ENCODE results near the gene RAB44.

RAB44 gene

DNA sequence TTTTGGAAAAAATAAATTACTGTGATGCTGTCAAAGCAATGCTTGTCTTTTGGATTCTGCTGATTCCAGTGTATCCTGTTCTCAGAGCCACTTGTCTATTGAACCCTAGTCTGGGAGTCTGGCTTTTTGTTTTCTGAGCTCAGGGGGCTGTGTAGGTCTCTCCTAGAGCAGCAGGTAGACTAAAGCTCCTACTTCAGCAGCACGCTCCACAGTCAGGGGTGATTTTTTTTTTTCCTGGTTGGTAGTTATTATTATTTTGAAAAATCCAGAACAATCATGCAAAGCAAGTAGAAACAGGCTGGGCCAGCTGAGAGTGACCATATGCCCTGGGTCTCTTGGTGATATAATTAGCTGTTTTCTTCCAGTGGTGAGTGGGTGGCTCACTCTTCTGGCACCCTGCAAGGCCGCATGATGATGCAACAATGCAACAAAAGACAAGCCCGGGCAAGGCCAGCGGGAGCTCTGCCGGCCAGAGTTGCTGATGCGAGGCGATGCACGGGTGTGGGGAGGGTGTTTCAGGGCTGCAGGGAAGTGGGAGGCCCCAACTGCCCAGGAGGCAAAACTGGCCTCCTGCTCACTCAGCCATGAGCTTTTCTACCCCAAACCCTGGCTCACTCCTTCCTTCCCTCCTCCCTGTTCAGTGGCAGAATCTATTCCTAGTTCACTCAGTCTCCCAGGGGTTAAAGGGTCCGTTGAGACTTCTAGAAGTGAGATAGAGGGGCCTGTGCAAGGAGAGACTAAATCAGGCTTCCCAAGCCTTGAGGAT, 30.6 kb upstream of the RAB44 start:
- DNase-seq (ENCODE audit: low read depth): peak; percentile 98

DNA sequence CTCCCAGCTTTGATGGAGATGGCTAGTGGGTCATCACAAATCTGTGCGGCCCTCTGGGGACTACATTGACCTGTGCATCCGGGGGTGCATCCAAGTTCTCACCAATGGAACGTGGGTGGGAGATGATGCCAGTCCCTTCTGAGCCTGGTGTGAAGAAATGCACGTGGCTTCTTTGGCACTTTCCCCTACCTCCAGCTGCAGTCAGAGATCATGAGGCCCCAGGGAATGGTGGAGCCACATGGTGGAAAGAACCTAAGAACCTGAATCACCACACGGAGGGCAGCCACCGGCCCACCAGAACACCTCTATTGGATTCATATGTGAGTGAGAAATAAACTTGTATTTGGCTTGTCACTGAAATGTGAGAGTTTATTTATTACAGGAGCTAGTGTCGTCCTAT, 29.0 kb upstream of the RAB44 start:
- no peak for DNase-seq (ENCODE audit: low read depth)

DNA sequence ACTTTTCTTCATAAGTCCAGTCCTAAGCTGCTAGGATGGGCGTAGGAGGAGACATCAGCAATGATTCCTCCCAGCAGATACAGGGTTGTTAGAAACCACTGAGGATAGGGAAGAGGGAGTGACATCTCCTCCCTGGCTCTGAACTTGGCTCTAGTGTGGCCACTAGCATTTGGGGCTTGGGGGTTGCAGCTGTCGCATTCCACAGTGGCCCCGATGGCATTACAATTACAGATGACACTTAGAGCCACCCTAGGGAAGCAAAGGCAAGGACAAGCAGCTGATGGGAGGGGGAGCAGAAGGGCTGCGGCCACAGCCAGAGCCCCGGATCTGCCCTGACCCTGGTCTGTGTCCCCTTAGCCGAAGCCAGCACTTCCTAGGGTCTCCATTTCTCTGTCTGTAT, 28.6 kb upstream of the RAB44 start:
- DNase-seq (ENCODE audit: low read depth): no peak

DNA sequence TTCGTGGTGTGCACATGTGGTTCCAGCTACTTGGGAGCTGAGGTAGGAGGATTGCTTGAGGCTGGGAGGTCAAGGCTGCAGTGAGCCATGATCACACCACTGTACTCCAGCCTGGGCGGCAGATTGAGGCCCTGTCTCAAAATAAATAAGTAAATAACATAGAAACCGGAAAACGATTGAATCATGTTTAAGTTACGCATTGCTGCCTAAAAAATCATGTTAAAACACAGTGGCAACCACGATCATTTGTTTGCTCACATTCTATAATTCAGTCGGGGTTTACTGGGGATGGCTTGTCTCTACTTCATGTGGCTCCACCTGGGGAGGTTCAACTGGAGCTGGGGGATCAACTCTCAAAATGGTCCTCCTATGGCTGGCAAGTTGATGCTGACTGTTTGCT, 27.4 kb upstream of the RAB44 start:
- no peak for DNase-seq (ENCODE audit: low read depth)

DNA sequence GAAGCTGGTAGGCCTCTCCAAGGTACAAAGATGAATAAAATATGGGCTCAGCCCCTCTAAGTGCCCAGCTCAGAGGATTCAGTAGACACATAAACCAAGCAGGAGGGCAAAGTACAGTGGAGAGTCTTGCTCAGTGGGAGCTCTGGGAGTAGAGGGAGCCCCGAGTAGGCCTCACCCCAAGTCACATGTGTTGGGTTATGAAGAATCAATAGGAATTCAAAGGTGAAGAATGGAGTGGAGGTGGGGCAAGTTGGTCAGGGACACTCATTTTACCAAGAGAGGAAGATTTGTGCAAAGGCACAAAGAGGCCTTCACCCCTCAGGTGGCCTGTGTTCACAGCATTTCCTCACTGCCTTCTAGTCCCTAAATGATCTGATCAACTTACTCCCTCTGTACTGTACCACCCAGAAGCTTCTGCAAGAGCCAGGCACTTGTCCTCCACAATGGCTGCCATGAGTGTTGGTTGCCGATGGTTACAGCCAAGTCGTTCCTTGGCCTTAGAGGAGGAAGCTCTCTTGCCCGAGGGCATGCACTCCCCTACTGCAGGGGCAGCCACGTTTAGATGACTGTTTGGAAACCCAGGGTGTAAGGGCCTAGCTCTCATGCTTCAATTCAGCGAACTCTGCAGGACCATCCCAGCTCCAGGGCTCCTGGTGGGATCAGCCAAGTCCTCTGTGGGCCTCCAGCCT, 25.8 kb upstream of the RAB44 start:
- no peak for DNase-seq (ENCODE audit: low read depth)

DNA sequence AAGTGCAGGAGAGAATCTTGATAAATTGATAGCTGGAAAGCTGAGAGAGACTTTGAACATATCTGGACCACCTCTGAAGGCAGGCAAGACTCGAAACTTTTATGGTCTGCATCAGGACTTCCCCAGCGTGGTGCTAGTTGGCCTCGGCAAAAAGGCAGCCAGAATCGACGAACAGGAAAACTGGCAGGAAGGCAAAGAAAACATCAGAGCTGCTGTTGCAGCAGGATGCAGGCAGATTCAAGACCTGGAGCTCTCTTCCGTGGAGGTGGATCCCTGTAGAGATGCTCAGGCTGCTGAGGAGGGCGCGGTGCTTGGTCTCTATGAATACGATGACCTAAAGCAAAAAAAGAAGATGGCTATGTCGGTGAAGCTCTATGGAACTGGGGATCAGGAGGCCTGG, 23.7 kb upstream of the RAB44 start:
- DNase-seq (ENCODE audit: low read depth): no peak

DNA sequence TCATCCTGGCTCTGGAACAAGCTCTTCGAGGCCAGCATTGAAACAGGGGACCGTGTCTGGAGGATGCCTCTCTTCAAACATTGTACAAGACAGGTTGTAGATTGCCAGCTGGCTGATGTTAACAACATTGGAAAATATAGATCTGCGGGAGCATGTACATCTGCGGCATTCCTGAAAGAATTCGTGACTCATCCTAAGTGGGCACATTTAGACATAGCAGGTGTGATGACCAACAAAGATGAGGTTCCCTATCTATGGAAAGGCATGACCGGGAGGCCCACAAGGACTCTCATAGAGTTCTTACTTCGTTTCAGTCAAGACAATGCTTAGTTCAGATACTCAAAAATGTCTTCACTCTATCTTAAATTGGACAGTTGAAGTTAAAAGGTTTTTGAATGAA, 22.7 kb upstream of the RAB44 start:
- DNase-seq (ENCODE audit: low read depth): no peak

DNA sequence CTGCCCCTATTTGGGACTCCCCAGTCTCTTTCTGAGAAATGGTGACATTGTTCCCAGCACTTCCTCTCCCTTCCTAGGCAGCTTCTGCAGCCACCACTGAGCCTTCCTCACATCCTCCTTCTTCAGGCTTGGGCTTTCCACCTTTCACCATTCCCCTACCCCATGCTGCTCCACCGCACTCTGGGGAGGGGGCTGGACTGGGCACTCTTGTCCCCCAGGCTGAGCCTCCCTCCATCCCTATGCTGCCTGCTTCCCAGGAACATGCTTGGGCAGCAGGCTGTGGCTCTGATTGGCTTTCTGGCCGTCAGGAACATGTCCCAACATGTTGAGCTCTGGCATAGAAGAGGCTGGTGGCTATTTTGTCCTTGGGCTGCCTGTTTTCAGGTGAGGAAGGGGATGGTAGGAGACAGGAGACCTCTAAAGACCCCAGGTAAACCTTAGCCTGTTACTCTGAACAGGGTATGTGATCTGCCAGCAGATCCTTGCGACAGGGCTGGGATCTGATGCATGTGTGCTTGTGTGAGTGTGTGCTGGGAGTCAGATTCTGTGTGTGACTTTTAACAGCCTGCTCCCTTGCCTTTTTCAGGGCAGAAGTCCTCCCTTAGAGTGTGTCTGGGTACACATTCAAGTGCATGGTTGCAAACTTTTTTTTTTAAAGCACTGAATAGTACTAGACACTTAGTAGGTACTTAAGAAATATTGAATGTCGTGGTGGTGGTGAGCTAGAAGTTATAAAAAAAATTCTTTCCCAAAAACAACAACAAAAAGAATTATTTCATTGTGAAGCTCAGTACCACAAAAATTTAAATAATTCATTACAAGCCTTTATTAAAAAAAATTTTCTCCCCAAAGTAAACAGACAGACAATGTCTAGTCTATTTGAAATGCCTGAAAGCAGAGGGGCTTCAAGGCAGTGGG, 21.2 kb upstream of the RAB44 start:
- peak; percentile 60 for DNase-seq (ENCODE audit: low read depth)

DNA sequence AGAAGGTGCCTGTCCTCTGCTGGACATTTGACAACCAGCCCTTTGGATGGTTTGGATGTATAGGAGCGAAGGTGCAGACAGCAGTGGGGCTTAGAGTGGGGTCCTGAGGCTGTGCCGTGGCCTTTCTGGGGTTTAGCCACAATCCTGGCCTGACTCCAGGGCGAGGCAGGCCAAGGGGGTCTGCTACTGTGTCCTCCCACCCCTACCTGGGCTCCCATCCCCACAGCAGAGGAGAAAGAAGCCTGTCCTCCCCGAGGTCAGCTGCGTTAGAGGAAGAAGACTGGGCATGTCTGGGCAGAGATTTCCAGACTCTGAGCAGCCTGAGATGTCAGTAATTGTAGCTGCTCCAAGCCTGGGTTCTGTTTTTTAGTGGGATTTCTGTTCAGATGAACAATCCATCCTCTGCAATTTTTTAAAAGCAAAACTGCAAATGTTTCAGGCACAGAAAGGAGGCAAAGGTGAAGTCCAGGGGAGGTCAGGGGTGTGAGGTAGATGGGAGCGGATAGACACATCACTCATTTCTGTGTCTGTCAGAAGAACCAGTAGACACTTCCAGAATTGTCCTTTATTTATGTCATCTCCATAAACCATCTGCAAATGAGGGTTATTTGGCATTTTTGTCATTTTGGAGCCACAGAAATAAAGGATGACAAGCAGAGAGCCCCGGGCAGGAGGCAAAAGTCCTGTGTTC, 20.4 kb upstream of the RAB44 start:
- DNase-seq (ENCODE audit: low read depth): peak; percentile 54

DNA sequence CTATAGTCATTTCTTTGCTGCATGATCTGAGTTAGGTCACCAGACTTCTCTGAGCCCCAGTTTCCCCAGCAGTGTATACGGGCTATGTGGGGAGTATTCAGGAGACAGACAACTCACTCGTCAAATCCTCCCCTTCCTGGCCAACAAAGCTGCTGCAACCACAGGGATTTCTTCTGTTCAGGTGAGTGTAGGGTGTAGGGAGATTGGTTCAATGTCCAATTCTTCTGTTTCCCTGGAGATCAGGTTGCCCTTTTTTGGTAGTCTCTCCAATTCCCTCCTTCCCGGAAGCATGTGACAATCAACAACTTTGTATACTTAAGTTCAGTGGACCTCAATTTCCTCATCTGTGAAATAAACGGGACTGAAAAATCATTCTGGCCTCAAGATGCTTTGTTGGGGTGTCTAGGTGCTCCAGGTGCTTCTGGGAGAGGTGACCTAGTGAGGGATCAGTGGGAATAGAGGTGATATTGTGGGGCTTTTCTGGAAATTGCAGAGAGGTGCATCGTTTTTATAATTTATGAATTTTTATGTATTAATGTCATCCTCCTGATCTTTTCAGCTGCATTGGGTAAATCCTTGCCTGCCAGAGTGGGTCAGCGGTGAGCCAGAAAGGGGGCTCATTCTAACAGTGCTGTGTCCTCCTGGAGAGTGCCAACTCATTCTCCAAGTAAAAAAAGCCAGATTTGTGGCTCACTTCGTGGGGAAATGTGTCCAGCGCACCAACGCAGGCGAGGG, 19.7 kb upstream of the RAB44 start:
- DNase-seq (ENCODE audit: low read depth): no peak

DNA sequence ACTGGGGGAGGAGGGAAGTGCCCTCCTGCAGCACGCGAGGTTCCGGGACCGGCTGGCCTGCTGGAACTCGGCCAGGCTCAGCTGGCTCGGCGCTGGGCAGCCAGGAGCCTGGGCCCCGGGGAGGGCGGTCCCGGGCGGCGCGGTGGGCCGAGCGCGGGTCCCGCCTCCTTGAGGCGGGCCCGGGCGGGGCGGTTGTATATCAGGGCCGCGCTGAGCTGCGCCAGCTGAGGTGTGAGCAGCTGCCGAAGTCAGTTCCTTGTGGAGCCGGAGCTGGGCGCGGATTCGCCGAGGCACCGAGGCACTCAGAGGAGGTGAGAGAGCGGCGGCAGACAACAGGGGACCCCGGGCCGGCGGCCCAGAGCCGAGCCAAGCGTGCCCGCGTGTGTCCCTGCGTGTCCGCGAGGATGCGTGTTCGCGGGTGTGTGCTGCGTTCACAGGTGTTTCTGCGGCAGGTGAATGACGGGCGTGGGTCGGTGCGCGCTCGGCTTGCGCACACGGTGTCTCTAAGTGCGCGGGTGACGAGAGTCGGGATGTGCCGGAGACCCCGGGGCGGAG, 19.1 kb upstream of the RAB44 start, which contains the start of gene CDKN1A:
Gene CDKN1A (plus strand): TSS at position 227 of the 555 bp plus-strand sequence. CDS start 5,388 bp downstream, outside the sequence.
- DNase-seq (ENCODE audit: low read depth): peak; percentile 90

DNA sequence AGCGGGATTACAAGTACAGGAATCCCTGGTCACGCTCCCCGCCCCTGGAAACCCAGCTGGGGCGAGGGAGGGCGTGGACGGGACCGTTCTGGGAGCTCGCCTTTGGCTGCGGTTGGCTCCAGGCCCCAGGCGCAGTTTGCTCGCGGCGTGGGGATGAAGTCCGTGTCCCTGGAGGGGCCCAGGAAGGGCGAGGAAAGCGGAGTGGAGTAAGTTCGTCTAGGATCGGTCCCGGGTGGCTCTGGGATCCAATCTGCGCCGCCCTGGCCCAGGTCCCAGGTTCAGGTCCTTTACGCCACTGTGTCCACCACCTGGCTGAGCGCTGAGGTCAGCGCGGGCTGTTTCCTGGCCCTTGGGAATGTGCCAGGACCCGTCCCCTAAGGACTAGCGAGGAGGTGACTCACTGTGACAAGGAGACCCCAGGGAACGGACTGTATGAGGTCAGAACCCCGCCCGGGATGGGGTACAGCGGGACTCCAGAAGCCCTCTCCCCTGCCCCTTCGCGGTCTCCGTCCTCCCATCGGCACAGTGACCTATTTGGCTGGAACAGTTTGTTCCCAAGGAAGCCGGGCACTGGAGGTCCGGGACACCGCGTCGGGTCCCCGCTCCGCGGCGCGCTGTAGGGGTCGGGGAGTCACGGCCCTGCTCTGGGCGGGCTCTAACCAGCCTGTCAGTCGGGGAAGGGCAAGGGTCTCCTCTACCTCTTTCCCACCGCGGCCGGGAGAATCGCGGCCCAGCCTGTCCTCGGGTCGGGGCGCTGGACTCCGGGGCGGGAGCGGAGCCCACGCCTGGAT, 18.4 kb upstream of the RAB44 start:
- DNase-seq (ENCODE audit: low read depth): peak; percentile 36

DNA sequence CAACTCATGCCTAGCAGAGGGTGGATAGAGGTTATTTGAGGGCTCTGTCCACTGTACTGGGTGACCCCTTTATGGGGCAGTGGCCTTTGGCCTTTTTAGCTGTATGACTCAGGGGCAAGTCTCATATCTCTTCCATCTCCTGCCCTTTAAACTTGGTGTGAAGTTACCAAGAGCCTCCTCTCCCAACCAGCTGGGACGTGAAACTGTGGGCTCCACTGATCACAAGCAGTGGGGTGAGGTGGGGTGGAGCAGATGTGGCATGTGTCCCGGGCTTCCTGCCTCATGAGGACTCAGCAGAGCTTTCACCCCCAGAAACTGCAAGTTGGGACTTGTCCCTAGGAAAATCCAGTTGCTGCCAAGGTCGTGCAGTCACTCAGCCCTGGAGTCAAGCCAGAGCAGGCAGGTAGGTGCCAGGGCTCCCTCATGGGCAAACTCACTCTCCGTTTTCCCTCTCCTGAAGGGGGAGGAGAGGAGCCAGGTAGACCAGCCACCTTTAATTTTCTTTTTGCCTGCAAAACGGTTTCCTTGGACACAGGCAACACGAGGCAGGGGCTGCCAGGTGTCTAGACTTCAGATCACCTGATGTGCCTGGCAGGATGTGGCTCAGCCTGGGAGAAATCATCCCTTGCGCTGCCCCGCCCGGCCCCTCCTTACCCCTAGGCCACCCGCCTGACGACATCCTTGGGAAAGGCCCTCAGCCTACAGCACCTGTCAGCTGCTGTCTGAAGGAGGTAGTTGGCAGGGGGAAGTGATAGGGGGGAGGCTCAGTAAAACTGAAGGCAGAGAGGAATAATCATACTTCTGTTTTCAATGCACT, 15.1 kb upstream of the RAB44 start:
- DNase-seq (ENCODE audit: low read depth): peak; percentile 31

DNA sequence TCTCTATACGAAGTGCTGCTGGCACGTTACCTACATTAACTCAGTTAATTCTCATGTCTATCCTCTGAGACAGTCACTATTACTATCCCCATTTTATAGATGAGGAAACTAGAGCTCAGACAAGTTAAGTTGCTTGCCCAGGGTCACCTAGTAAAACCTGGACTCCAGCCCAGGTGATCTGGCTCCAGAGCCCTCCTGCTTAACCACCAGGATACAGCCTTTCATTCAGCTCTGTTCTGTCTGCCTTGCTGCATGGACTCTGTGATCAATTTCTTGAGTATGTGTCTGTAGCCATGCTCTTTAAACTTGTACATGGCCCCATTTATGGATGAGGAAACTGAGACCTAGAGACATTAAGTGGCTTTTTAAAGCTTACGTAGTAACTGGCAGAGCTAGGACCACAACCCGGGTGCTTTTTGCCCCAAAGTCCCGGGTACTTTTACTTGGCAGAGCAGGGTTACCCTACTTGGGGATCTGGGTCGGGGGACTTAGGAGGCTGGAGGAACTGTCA, 14.4 kb upstream of the RAB44 start:
- DNase-seq (ENCODE audit: low read depth): no peak

DNA sequence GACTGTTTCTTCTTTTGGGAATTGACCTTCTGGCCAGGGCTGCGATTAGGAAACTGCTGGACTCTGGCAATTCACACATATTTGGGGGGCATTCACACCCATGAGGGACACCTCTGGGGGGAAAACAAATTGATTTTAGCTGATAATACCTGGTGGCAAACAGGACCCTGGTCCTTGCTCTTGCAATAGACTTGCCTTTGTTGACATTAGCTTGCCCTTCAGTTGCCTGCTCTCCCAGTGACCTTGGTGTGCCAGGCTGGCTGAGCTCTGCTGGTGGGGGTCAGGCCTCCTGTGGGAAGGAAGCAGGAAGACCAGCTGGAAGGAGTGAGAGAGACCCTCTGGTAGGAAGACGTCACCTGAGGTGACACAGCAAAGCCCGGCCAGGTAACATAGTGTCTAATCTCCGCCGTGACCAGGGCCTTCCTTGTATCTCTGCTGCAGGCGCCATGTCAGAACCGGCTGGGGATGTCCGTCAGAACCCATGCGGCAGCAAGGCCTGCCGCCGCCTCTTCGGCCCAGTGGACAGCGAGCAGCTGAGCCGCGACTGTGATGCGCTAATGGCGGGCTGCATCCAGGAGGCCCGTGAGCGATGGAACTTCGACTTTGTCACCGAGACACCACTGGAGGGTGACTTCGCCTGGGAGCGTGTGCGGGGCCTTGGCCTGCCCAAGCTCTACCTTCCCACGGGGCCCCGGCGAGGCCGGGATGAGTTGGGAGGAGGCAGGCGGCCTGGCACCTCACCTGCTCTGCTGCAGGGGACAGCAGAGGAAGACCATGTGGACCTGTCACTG, 13.8 kb upstream of the RAB44 start:
- DNase-seq (ENCODE audit: low read depth): no peak

DNA sequence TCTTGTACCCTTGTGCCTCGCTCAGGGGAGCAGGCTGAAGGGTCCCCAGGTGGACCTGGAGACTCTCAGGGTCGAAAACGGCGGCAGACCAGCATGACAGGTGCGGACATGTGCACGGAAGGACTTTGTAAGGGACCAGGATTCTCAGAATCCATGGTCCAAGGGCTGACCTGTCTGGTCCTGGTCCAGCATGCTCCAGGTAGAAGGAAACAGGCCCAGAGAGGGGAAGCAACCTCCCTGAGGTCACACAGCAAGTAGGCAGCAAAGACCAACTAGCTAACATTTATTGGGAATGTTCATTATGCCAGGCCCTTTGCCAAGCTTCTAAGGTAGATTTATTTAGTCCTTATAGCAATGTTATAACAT, 13.2 kb upstream of the RAB44 start:
- no peak for DNase-seq (ENCODE audit: low read depth)

DNA sequence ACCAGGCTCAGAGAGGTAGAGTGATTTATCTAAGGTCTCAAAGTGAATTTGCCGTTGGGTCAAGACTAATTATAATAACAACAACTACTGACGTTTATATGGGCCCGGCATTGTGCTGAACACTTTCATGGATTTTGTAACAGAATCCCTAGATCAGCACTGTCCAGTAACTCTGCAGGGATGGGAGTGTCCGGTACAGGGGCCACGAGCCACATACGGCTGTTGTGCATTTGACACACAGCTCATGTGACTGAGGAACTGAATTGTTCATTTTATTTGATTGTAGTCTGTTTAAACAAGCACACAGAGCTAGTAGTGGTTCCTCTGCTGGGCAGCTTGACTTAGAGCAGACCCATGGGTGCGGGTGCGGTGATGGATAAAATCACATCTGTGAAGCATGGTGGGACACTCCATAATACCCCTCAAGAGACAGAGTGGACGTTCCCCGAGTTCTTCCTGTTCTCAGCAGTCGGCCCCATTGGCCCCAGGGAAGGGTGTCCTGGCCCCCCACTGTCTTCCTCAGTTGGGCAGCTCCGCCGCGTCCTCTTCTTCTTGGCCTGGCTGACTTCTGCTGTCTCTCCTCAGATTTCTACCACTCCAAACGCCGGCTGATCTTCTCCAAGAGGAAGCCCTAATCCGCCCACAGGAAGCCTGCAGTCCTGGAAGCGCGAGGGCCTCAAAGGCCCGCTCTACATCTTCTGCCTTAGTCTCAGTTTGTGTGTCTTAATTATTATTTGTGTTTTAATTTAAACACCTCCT, 12.3 kb upstream of the RAB44 start:
- DNase-seq (ENCODE audit: low read depth): no peak

Measured in iris pigment epithelial cell (primary cell).